A673 (cell line): ENCODE results near the gene S100A4.

Source experiments
- CTCF ChIP-seq: fragments of 300-800, 200-600 bp; sonication (generic); conservative IDR thresholded peaks from 2 replicates; pipeline ENCODE4 v1.5.1; 2017; ENCODE audit warnings: low read depth, mild to moderate bottlenecking, antibody characterized with exemption, low read length, moderate library complexity, mixed read lengths
- EZH2 ChIP-seq: fragments of 200-600 bp; sonication (generic); IDR thresholded peaks from 2 replicates; pipeline ENCODE4 v1.6.1; 2017; ENCODE audit warnings: borderline replicate concordance, low read depth, mild to moderate bottlenecking, mixed read lengths, antibody characterized with exemption, low read length; ENCODE audit not compliant: poor library complexity, severe bottlenecking

DNA sequence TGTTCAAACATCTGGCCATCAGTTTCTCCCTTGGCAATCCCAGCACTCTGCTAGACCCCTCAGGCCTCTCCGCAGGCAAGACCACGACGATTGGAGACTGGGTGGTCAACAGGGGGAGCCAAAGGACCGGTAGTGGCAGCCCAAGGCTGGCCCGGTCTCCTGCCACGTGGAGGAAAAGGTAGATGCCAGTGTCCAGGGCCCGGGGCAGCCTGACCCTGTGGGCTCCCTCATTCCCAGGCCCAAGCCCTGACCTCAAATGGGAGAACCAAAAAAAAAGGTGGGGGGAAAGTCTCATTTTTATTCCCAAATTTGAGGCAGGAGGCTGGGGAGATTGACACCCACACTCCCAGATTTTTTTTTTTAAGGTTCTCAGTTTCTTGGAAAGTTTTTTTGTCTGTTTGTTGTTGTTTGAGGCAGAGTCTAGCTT, 34.6 kb downstream of the S100A4 start:
- TF ChIP-seq CTCF (peak; percentile 95), EZH2 (no peak)
